Mesodermal cell (in vitro differentiated cells): Measurements from ENCODE around the gene ATP6V1B1.

Experiments
- H3K27ac ChIP-seq: 2 replicates; pipeline ENCODE4 v1.7.0; 2013; ENCODE audit warnings: mild to moderate bottlenecking, low read depth, low read length, moderate library complexity; ENCODE audit not compliant: severe bottlenecking
- H3K36me3 ChIP-seq: 2 replicates; pipeline ENCODE4 v1.7.1; 2013; ENCODE audit warnings: mild to moderate bottlenecking, low read length, moderate library complexity; ENCODE audit not compliant: control insufficient read depth, insufficient read depth
- H3K4me1 ChIP-seq: one replicate; pipeline ENCODE4 v1.7.1; 2013; ENCODE audit warnings: mild to moderate bottlenecking, low read length; ENCODE audit not compliant: insufficient read depth, control insufficient read depth, poor library complexity, severe bottlenecking
- H3K4me3 ChIP-seq: 2 replicates; pipeline ENCODE4 v1.7.0; 2013; ENCODE audit warnings: low read length, control low read depth, mild to moderate bottlenecking; ENCODE audit not compliant: insufficient read depth, poor library complexity, severe bottlenecking; ENCODE audit errors: extremely low read depth
- H3K9me3 ChIP-seq: 2 replicates; pipeline ENCODE4 v1.7.1; 2013; ENCODE audit warnings: mild to moderate bottlenecking, low read length, moderate library complexity; ENCODE audit not compliant: control insufficient read depth
- WGBS, 2 experiments: methylation state at CpG; one replicate each; pipeline ENCODE4 v1.1.5; 2013; ENCODE audit warnings: missing lambda C conversion rate in 2 of 2; ENCODE audit not compliant: insufficient coverage in 2 of 2; 5-methylcytosine and 5-hydroxymethylcytosine counted together

Gene ATP6V1B1

GRCh38 chr2:70949086-70949485 is 13.4 kb downstream of the ATP6V1B1 start:
- H3K4me3 ChIP-seq = no peak overlapping the region
- no peak overlapping the region for H3K27ac ChIP-seq
- peaks cover 13% of the 10 kb centered on the region for H3K4me1 ChIP-seq
- no peaks in the 10 kb centered on the region for H3K9me3 ChIP-seq
- WGBS, 2 experiments = 78 to 82% methylated on average over 4 to 8 of the region's 11 CpGs
- H3K36me3 ChIP-seq = no peaks in the 10 kb centered on the region

DNA sequence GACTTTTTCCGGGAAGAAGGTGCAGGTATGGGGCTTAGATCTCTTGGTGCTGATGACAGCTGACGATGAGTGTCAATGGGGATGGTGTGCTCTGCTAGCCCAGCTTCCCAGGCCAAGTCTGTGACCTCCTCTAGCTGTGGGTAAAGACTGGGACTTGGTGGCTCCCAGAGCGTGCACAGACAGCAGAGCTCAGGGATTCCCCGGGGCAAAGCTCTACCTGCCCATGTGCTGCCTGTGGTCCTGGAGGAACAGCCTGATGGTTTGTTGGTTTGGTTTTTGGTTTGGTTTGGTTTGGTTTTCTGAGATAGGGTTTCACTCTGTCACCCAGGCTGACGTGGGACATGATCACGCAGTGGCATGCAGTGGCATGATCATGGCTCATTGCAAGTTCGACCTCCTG is 19.2 kb downstream of the ATP6V1B1 start:
- H3K27ac ChIP-seq = no peak overlapping the region
- peaks cover 3% of the 10 kb centered on the region for H3K4me1 ChIP-seq
- H3K4me3 ChIP-seq = no peak overlapping the region
- WGBS, 2 experiments = 74 to 87% methylated on average over 3 to 6 of the region's 7 CpGs
- no peaks in the 10 kb centered on the region for H3K9me3 ChIP-seq
- no peaks in the 10 kb centered on the region for H3K36me3 ChIP-seq

DNA sequence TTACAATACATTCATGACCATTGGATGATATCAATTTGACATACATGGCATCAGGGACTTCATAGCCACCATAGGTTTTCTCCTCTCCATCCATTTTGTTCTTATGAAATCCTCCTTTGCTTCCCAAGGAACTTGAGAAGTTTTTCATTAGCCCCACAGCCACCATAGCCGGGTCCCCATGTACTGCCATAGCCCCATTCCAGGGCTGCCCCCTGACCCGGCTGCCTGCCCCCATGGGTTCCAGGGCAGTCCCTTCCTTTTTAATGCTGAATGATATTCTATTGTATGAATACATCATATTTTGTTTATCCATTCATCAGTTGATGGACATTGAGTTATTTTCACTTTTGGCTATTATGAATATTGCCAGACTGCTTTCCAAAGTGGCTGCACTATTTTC is 20.4 kb downstream of the ATP6V1B1 start:
- 71% methylated on average over 1 of the region's 2 CpGs; no CpG with 5 or more reads in 1 of the 2 experiments for WGBS, 2 experiments
- no peak overlapping the region for H3K4me3 ChIP-seq
- no peaks in the 10 kb centered on the region for H3K9me3 ChIP-seq
- H3K36me3 ChIP-seq = no peaks in the 10 kb centered on the region
- peaks cover 3% of the 10 kb centered on the region for H3K4me1 ChIP-seq
- no peak overlapping the region for H3K27ac ChIP-seq

DNA sequence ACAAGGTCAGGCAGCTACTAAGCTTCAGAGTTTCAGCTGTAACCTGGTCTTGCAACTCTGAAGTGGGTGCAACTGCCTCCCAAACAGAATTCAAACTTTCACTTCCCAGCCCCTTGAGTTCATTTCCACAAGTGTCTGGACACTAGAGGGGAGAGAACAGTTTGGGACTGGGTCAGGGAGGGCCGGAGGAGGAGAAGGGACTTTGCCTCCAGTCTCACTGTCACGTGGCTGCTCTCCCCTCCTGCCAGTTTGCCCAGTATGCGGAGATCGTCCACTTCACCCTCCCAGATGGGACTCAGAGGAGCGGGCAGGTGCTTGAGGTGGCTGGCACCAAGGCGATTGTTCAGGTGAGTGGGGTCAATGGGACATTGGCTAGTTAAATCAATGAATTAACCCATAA is 22.1 kb downstream of the ATP6V1B1 start:
- Histone ChIP-seq H3K4me1 (peaks cover 3% of the 10 kb centered on the region), H3K4me3 (no peak overlapping the region), H3K27ac (no peak overlapping the region), H3K36me3 (no peaks in the 10 kb centered on the region), H3K9me3 (no peaks in the 10 kb centered on the region)
- WGBS, 2 experiments = 63 to 100% methylated on average over 1 to 2 of the region's 6 CpGs

DNA sequence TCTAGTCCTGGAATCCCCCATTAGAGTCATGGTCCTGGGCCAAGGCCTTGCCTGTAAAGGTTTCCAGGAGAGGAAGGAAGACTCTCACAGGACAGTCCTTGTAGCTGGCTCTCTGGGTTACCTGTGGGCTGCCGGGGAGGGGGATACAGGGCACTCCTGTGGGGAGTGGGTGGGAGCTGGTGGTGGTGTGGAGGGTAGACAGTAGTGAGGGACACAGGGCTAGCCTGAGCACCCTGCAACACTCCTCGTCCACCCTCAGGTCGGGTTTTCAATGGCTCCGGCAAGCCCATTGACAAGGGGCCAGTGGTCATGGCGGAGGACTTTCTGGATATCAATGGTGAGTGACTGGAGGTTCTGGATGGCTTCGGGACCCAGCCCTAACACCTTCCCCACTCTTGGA is 23.1 kb downstream of the ATP6V1B1 start:
- H3K36me3 ChIP-seq = no peaks in the 10 kb centered on the region
- no peak overlapping the region for H3K4me3 ChIP-seq
- peaks cover 3% of the 10 kb centered on the region for H3K4me1 ChIP-seq
- no peak overlapping the region for H3K27ac ChIP-seq
- no peaks in the 10 kb centered on the region for H3K9me3 ChIP-seq
- WGBS, 2 experiments = 95 to 100% methylated on average over 4 to 5 of the region's 6 CpGs

DNA sequence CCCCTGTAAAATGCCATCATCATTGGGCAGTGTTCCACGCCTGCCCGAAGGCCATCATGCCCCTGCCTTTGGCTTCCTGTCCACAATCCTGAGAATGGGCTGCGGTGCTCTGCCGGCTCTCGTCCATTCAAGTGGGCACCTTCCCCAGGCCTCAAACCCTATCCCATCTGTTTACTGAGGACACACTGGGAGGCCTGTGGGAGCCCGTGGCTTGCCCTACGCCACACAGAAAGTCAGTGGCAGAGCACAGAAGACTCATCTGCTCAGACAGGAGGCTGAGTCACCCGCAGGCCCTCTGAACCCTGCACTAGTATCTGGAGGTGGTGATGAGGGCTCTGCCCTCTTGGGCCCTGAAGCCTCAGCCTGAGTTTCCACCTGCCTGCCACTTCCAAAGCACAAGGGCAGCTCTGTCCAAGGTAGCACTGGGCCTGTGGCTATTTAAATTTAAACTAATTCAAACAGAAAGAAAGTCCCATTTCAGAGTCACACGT is 23.6 kb downstream of the ATP6V1B1 start:
- no peak overlapping the region for H3K4me3 ChIP-seq
- H3K36me3 ChIP-seq = no peaks in the 10 kb centered on the region
- WGBS, 2 experiments = 90 to 96% methylated on average over 8 of the region's 9 CpGs
- H3K4me1 ChIP-seq = peaks cover 3% of the 10 kb centered on the region
- no peaks in the 10 kb centered on the region for H3K9me3 ChIP-seq
- H3K27ac ChIP-seq = no peak overlapping the region

- Histone ChIP-seq H3K27ac (no peak overlapping the region), H3K4me1 (peaks cover 5% of the 10 kb centered on the region), H3K36me3 (no peaks in the 10 kb centered on the region), H3K9me3 (no peaks in the 10 kb centered on the region), H3K4me3 (no peak overlapping the region)
- WGBS, 2 experiments = 88 to 93% methylated on average over 16 of the region's 17 CpGs
Measured at GRCh38 chr2:70959851-70960832, 24.4 kb downstream of the ATP6V1B1 start.

DNA sequence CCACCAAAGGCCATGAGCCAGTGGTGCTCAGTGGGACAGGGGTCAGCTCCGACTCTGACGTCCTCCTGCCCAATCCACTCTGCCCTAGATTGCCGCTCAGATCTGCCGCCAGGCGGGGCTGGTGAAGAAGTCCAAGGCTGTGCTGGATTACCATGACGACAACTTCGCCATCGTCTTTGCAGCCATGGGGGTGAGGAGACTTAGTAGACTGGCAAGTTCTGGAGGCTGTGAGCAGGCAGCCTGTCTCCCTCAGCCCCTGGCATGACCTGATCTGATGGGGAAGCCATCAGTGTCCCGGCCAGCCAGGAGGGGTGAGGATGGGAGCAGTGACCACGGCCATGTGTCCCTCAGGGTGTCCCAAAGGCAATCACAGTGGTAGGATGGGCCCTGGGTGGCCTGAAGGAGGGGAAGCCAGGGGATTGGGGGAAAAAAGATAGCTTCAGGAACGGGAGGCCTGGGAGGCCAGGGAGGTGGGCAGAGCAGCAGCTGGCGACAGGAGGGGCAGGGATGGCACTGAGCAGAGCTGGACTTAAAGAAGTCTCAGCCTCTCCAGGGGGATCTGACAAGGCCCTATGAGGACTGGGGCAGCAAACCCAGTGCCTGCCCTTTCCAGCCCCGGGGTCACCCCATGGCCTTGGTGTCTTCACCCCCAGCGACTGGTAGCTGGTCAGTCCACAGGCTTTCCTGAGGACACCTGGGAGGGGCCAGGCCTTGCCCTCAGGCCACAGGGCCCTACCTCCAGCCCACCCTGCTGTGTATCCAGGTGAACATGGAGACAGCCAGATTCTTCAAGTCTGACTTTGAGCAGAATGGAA is 25.3 kb downstream of the ATP6V1B1 start:
- Histone ChIP-seq H3K27ac (no peak overlapping the region), H3K36me3 (no peaks in the 10 kb centered on the region), H3K4me3 (no peak overlapping the region), H3K4me1 (peaks cover 6% of the 10 kb centered on the region), H3K9me3 (no peaks in the 10 kb centered on the region)
- WGBS, 2 experiments = 74 to 81% methylated on average over 14 of the region's 14 CpGs

DNA sequence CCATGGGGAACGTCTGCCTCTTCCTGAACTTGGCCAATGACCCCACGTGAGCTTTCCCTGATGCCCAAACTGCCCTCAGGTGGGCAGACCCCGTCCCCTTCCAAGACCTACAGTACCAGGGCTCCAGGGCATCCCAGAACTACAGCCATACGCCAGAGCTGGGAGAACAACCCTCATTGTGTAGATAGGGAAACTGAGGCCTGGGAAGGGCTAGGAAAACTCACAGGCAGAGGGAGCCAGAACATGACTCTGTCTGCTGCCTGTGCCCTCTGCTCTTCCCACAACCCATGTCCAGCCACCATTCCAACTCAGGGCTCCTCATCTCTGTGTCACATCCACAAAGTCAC is 25.9 kb downstream of the ATP6V1B1 start:
- no peak overlapping the region for H3K4me3 ChIP-seq
- H3K4me1 ChIP-seq = peaks cover 6% of the 10 kb centered on the region
- no peak overlapping the region for H3K27ac ChIP-seq
- WGBS, 2 experiments = 58 to 87% methylated on average over 2 to 4 of the region's 4 CpGs
- no peaks in the 10 kb centered on the region for H3K36me3 ChIP-seq
- no peaks in the 10 kb centered on the region for H3K9me3 ChIP-seq

GRCh38 chr2:70962211-70962884 is 26.6 kb downstream of the ATP6V1B1 start:
- WGBS, 2 experiments = 63 to 72% methylated on average over 11 to 12 of the region's 12 CpGs
- no peak overlapping the region for H3K27ac ChIP-seq
- H3K4me1 ChIP-seq = peaks cover 6% of the 10 kb centered on the region
- H3K9me3 ChIP-seq = no peaks in the 10 kb centered on the region
- H3K36me3 ChIP-seq = no peaks in the 10 kb centered on the region
- no peak overlapping the region for H3K4me3 ChIP-seq
